AG10803 (cell line): ENCODE measurements around the gene ALG9.
A peak's percentile ranks its signal among the peaks of the same experiment; 100 is the strongest.
"Not testable (repeated sequence)": the region's sequence is repeated elsewhere in the genome, so short reads cannot be mapped to it uniquely, and the experiment has no call there.

ENCODE experiments used
- DNase-seq: peaks from one replicate; pipeline ENCODE4 v3.0.0; 2010; ENCODE audit warnings: low read depth
- H3K4me3 ChIP-seq: 2 replicates; pipeline ENCODE4 v1.5.1; 2011; ENCODE audit warnings: mild to moderate bottlenecking, low read length, control low read depth
- CTCF ChIP-seq: conservative IDR thresholded peaks from 2 replicates; pipeline ENCODE4 v1.5.1; 2011; ENCODE audit warnings: mild to moderate bottlenecking, low read length, control low read depth, inconsistent platforms

The ALG9 gene

DNA sequence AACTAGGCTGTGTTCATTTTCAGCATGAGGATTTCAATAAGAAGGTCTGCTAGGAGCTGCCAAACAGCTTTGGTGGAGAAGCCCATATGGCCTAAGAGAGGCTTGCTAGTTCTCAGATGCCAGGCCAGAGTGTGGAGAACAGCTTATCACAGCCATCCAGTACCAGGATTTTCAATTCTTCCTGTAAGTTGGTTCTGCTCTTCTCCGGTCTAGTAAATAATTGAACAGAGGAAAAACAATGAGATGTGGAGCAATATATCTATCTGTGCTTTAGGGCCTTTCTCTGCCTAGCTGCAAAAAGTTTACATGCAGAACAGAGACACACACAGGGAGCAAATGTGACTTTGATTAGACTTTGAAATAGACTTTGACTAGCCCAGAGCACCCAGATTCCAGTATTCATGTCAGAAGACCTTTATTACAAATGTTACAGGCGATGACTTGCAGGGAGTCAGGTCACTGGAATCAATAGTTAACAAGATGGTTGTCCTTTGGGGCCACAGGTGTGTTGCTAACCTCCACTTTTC, 85.4 kb downstream of the ALG9 start:
- DNase-seq, result no peak
- H3K4me3 ChIP-seq, result no peak overlapping the region
- no peak for TF ChIP-seq CTCF

DNA sequence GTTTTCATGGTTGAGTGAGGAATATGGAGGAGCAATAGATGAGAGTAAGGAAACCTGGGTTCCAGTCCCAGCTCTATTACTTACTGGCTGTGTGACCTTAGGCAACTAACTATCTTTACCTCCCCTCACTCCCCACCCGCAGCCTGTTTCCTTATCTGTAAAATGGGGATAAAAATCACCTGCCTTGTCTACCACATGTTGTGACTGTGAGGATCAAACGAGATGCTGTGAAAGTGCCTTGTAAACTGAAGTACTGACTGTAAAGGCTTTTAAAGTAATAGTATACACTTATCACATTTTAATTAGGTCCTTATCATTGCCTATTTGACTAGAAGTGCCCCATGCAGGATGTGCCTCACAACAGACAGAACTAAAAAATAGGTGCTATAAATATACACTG, 86.3 kb downstream of the ALG9 start:
- TF ChIP-seq CTCF, result no peak
- no peak overlapping the region for H3K4me3 ChIP-seq
- no peak for DNase-seq

- not testable (repeated sequence) for H3K4me3 ChIP-seq, DNase-seq
Measured at GRCh38 chr11:111784311-111784710, 87.1 kb downstream of the ALG9 start.

GRCh38 chr11:111782109-111782741, 89.2 kb downstream of the ALG9 start:
- no peak for TF ChIP-seq CTCF
- H3K4me3 ChIP-seq, result no peak overlapping the region
- DNase-seq, result no peak

- no peak overlapping the region for H3K4me3 ChIP-seq
- no peak for TF ChIP-seq CTCF
- DNase-seq, result no peak
Measured at GRCh38 chr11:111779118-111779517, 92.3 kb downstream of the ALG9 start.

- no peak overlapping the region for H3K4me3 ChIP-seq
- no peak for DNase-seq
- TF ChIP-seq CTCF, result no peak
Measured at GRCh38 chr11:111778047-111778558, 93.3 kb downstream of the ALG9 start.

- H3K4me3 ChIP-seq, result no peak overlapping the region
- TF ChIP-seq CTCF, result peak; percentile 83
- peak; percentile 82 for DNase-seq
Measured at GRCh38 chr11:111777094-111778046, 94.0 kb downstream of the ALG9 start.
